ENCODE measurements around the gene CRCP.

CRCP gene

GRCh38 chr7:66193146-66193725 is 78.6 kb downstream of the CRCP start:
- H3K4me3 ChIP-seq (ENCODE audit: low read depth, low read length): no peak overlapping the region
- no peak for DNase-seq (ENCODE audit: low read depth, low spot score)
- CTCF ChIA-PET: interaction anchor here (1.7 kb wide), 1 partner anchor 11 kb away, joined by 7 read pairs; the partner anchor contains the start of gene TPST1
- POLR2A ChIA-PET: no interaction called here
- TF ChIP-seq CTCF (IDR thresholded peaks at IDR 0.05; ENCODE audit: insufficient read depth, low read length, missing control alignments): no peak

DNA sequence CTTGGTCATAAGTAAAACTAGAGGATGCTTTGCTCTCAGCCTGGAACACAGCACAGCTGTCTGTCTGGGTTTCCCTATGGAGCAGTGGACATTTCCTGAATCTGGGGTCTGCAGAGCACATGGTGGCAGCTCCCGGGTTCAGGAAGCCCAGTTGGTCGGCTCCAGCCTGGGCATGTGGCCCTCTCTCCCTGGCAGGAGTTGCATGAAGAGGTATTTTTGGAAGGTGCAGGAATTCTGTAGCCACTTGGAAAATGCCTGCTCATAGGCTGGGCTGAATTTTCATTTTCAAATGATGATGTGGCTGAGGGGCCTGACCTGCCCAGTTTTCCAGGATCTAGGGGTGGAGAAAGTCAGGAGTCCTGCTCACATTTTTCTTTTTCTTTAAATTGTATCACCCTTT is 83.8 kb downstream of the CRCP start:
- TF ChIP-seq CTCF (IDR thresholded peaks at IDR 0.05; ENCODE audit: insufficient read depth, low read length, missing control alignments): no peak
- ChIA-PET CTCF (interaction anchor here (0.5 to 1.5 kb wide), 2 partner anchors 13 to 36 kb away, joined by 3 read pairs; no protein-coding TSS in a partner anchor), POLR2A (no interaction called here)
- DNase-seq (ENCODE audit: low read depth, low spot score): no peak
- no peak overlapping the region for H3K4me3 ChIP-seq (ENCODE audit: low read depth, low read length)

- POLR2A ChIA-PET: interaction anchor here (0.9 kb wide), 1 partner anchor 15 kb away, joined by 3 read pairs; no protein-coding TSS in a partner anchor
- TF ChIP-seq CTCF (IDR thresholded peaks at IDR 0.05; ENCODE audit: insufficient read depth, low read length, missing control alignments): no peak
- no peak for DNase-seq (ENCODE audit: low read depth, low spot score)
- no peak overlapping the region for H3K4me3 ChIP-seq (ENCODE audit: low read depth, low read length)
- CTCF ChIA-PET: interaction anchor here (1.5 kb wide), 1 partner anchor 12 kb away, joined by 3 read pairs; no protein-coding TSS in a partner anchor
These were observed 84.3 kb downstream of the CRCP start for GRCh38 chr7:66198956-66199355.

DNA sequence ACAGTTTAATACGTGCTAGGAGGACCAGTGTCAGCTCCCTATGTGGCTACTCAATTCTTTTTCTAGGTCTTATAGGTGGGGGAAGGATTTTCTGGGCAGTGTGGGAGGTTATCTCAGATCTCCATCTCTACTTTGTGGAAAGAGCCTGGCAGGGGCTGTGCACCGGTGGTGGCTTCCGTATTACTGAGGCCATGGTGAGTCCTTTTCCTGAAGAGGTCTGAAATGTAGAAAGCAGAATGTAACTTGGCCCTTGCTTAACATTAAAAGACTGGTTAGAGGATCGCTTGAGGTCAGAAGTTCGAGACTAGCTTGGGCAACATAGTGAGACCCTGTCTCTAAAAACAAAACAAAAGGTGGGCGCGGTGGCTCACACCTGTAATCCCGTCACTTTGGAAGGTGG is 87.8 kb downstream of the CRCP start:
- ChIA-PET POLR2A (no interaction called here), CTCF (interaction anchor here (1.0 kb wide), 1 partner anchor 14 kb away, joined by 3 read pairs; no protein-coding TSS in a partner anchor)
- DNase-seq (ENCODE audit: low read depth, low spot score): no peak
- H3K4me3 ChIP-seq (ENCODE audit: low read depth, low read length): no peak overlapping the region
- TF ChIP-seq CTCF (IDR thresholded peaks at IDR 0.05; ENCODE audit: insufficient read depth, low read length, missing control alignments): no peak

All from AG04449 (cell line).